ENCODE results near the gene CNNM4.

GRCh38 chr2:96859681-96860064 lies 99.0 kb downstream of the CNNM4 start:
- no peak for TF ChIP-seq POLR2AphosphoS5 (IDR thresholded peaks at IDR 0.05; ENCODE audit: low read depth, low read length)
- TF ChIP-seq POLR2A (IDR thresholded peaks at IDR 0.05; ENCODE audit: low read depth, low read length), result no peak

Data from GM12892 (cell line).